Measurements from ENCODE around the gene BHMT.
"Not testable (repeated sequence)": the region's sequence is repeated elsewhere in the genome, so short reads cannot be mapped to it uniquely, and the experiment has no call there.

GRCh38 chr5:79180449-79180848 lies 68.8 kb downstream of the BHMT start:
- not testable (repeated sequence) for TF ChIP-seq CTCF, POLR2AphosphoS5 (IDR thresholded peaks at IDR 0.05)

Measured in prostate gland (tissue), 2 donors.